Smooth muscle cell (in vitro differentiated cells): ENCODE data around the gene SFRP2. TPM values are rescaled to one million over a fixed set of nuclear protein-coding genes. Genes with fewer than 3 reads are reported as not detected.

Experiments used
- DNase-seq: peaks from one replicate; lab custom pipeline; 2025; ENCODE audit not compliant: unreplicated experiment; lab: John Stamatoyannopoulos, UW
- H2AFZ ChIP-seq: fragments of 200-600 bp; sonication (generic); 2 replicates; pipeline ENCODE4 v1.6.0; 2016; ENCODE audit warnings: antibody characterized with exemption, low read depth, mild to moderate bottlenecking
- H3F3A ChIP-seq: fragments of 200-600 bp; sonication (generic); 2 replicates; pipeline ENCODE4 v1.6.0; 2017; ENCODE audit warnings: antibody characterized with exemption, low read depth
- H3K27ac ChIP-seq: fragments of 200-600 bp; sonication (generic); 2 replicates; pipeline ENCODE4 v1.5.1; 2016; ENCODE audit warnings: low read depth, mild to moderate bottlenecking
- H3K27me3 ChIP-seq: fragments of 200-600 bp; sonication (generic); 2 replicates; pipeline ENCODE4 v1.6.1; 2016; ENCODE audit warnings: low read depth, mild to moderate bottlenecking
- H3K36me3 ChIP-seq: fragments of 200-600 bp; sonication (generic); 2 replicates; pipeline ENCODE4 v1.5.1; 2016; ENCODE audit warnings: low read depth
- H3K4me1 ChIP-seq: fragments of 200-600 bp; sonication (generic); 2 replicates; pipeline ENCODE4 v1.5.1; 2016; ENCODE audit warnings: low read depth
- H3K4me2 ChIP-seq: fragments of 200-600 bp; sonication (generic); 2 replicates; pipeline ENCODE4 v1.6.0; 2016; ENCODE audit warnings: mild to moderate bottlenecking
- H3K4me3 ChIP-seq: fragments of 200-600 bp; sonication (generic); 2 replicates; pipeline ENCODE4 v1.5.1; 2016; ENCODE audit warnings: mild to moderate bottlenecking
- H3K79me2 ChIP-seq: fragments of 200-600 bp; sonication (generic); 2 replicates; pipeline ENCODE4 v1.6.0; 2016; ENCODE audit warnings: low read depth, mild to moderate bottlenecking
- H3K9ac ChIP-seq: fragments of 200-600 bp; sonication (generic); 2 replicates; pipeline ENCODE4 v1.6.0; 2016; ENCODE audit warnings: low read depth
- H3K9me3 ChIP-seq: fragments of 200-600 bp; sonication (generic); replicated peaks from 2 replicates; pipeline ENCODE4 v1.5.1; 2016; ENCODE audit warnings: low read depth
- H4K20me1 ChIP-seq: fragments of 200-600 bp; sonication (generic); 2 replicates; pipeline ENCODE4 v1.6.0; 2016; ENCODE audit warnings: low read depth
- WGBS: methylation state at CpG from one replicate; pipeline ENCODE4 v1.1.7; 2016; ENCODE audit warnings: low lambda C conversion rate; 5-methylcytosine and 5-hydroxymethylcytosine counted together
- polyA plus RNA-seq: library from polyadenylated mRNA; unstranded; fragments of >200 nt; fragmentation: Nextera tagmentation; extraction: Ambion mirVana; gene quantifications from 2 replicates; pipeline ENCODE4 v1.2.1, GENCODE V29; 2016
- total RNA-seq: library from RNA; depleted of rRNA; stranded (reverse); fragments of >200 nt; gene quantifications from 2 replicates; pipeline ENCODE4 v1.2.3, GENCODE V29; 2014
- TF ChIP-seq, protein P1 (sequence below): fragments of 200-600 bp; sonication (generic); IDR thresholded peaks from 2 replicates; pipeline ENCODE4 v1.5.1; 2017; ENCODE audit warnings: borderline replicate concordance, mild to moderate bottlenecking, antibody characterized with exemption; ENCODE audit not compliant: insufficient read depth, poor library complexity, severe bottlenecking

SFRP2 gene
- total and polyA plus RNA-seq, 2 experiments from 2014 or later, result 0.49 to 0.67 TPM

DNA sequence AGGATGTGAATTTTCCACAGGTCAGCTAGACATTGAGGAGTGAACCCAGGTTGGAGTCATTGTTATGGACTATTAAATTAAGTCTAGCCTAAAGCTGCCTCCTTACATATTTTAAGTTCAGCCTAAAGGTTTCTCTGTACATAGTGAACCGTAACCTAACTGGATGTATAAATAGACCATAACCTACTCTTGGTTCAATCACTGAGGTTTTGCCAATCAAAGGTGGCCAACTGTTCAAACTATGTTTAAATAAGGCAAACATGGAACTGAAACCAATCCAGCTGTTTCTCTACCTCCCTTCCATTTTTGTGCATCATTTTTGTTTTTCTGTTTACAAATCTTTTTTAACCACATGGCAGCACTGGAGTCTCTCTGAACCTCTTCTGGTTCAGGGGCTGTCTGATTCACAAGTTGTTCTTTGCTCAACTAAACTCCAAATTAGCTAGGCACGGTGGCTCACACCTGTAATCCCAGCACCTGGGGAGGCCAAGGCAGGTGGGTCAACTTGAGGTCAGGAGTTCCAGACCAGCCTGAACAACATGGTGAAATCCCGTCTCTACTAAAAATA is 43.9 kb upstream of the SFRP2 start:
- Histone ChIP-seq H3K9me3 (no peaks in the 10 kb centered on the region), H2AFZ (no peak overlapping the region), H4K20me1 (no peaks in the 10 kb centered on the region), H3K4me2 (no peak overlapping the region), H3F3A (no peaks in the 10 kb centered on the region), H3K4me1 (peaks cover 23% of the 10 kb centered on the region), H3K9ac (no peak overlapping the region), H3K27me3 (peaks cover 13% of the 10 kb centered on the region), H3K27ac (no peak overlapping the region), H3K79me2 (no peaks in the 10 kb centered on the region), H3K36me3 (no peaks in the 10 kb centered on the region), H3K4me3 (no peak overlapping the region)
- WGBS, result 88% methylated on average over 3 of the region's 3 CpGs
- no peak for DNase-seq
- TF ChIP-seq, protein P1, sequence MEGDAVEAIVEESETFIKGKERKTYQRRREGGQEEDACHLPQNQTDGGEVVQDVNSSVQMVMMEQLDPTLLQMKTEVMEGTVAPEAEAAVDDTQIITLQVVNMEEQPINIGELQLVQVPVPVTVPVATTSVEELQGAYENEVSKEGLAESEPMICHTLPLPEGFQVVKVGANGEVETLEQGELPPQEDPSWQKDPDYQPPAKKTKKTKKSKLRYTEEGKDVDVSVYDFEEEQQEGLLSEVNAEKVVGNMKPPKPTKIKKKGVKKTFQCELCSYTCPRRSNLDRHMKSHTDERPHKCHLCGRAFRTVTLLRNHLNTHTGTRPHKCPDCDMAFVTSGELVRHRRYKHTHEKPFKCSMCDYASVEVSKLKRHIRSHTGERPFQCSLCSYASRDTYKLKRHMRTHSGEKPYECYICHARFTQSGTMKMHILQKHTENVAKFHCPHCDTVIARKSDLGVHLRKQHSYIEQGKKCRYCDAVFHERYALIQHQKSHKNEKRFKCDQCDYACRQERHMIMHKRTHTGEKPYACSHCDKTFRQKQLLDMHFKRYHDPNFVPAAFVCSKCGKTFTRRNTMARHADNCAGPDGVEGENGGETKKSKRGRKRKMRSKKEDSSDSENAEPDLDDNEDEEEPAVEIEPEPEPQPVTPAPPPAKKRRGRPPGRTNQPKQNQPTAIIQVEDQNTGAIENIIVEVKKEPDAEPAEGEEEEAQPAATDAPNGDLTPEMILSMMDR, result no peak

- TF ChIP-seq, protein P1, result no peak
- H3F3A ChIP-seq, result no peaks in the 10 kb centered on the region
- H3K27ac ChIP-seq, result no peak overlapping the region
- H3K36me3 ChIP-seq, result no peaks in the 10 kb centered on the region
- no peaks in the 10 kb centered on the region for H4K20me1 ChIP-seq
- WGBS, result 86% methylated on average over 4 of the region's 4 CpGs
- peaks cover 23% of the 10 kb centered on the region for H3K4me1 ChIP-seq
- H3K9ac ChIP-seq, result no peak overlapping the region
- H3K79me2 ChIP-seq, result no peaks in the 10 kb centered on the region
- no peaks in the 10 kb centered on the region for H3K9me3 ChIP-seq
- no peak overlapping the region for H2AFZ ChIP-seq
- H3K4me3 ChIP-seq, result no peak overlapping the region
- no peak overlapping the region for H3K4me2 ChIP-seq
- H3K27me3 ChIP-seq, result peaks cover 13% of the 10 kb centered on the region
- no peak for DNase-seq
These were observed 43.2 kb upstream of the SFRP2 start for GRCh38 chr4:153832054-153832453.

- Histone ChIP-seq H3K79me2 (no peaks in the 10 kb centered on the region), H3K27ac (no peak overlapping the region), H3K9me3 (no peaks in the 10 kb centered on the region), H2AFZ (no peak overlapping the region), H3K4me1 (peaks cover 23% of the 10 kb centered on the region), H3K4me2 (no peak overlapping the region), H4K20me1 (no peaks in the 10 kb centered on the region), H3K4me3 (no peak overlapping the region), H3K36me3 (no peaks in the 10 kb centered on the region), H3F3A (no peaks in the 10 kb centered on the region), H3K9ac (no peak overlapping the region), H3K27me3 (peaks cover 9% of the 10 kb centered on the region)
- DNase-seq, result no peak
- TF ChIP-seq, protein P1, result no peak
- 86% methylated on average over 1 of the region's 1 CpG for WGBS
These were observed 42.4 kb upstream of the SFRP2 start for GRCh38 chr4:153831245-153831644.

DNA sequence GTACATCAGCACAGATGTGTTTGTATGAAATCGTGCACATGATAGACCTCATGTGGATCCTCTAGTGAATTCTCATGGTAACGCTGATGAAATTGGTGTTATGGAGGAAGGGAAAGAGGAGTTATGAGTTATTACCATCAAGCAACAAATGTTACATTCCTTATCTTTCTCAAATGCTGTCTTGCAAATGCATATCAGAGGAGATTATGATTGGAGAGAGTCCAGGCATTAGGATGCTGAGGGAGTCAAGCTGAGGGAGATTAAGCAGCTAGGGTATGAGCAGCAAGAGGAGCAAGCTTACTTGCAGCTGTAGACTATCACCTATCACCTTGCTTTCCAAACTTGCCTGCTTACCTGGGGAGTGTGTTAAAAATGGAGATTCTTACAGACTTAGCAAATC is 36.8 kb upstream of the SFRP2 start:
- TF ChIP-seq, protein P1, result no peak
- no peak overlapping the region for H3K4me2 ChIP-seq
- no peaks in the 10 kb centered on the region for H4K20me1 ChIP-seq
- no peak overlapping the region for H3K4me3 ChIP-seq
- H3K9me3 ChIP-seq, result no peaks in the 10 kb centered on the region
- no peak overlapping the region for H3K27ac ChIP-seq
- DNase-seq, result no peak
- no peak overlapping the region for H2AFZ ChIP-seq
- no peaks in the 10 kb centered on the region for H3K36me3 ChIP-seq
- 95% methylated on average over 2 of the region's 2 CpGs for WGBS
- no peaks in the 10 kb centered on the region for H3K27me3 ChIP-seq
- no peaks in the 10 kb centered on the region for H3K4me1 ChIP-seq
- no peaks in the 10 kb centered on the region for H3K79me2 ChIP-seq
- H3F3A ChIP-seq, result no peaks in the 10 kb centered on the region
- no peak overlapping the region for H3K9ac ChIP-seq
